Erythroblast (primary cell): ENCODE measurements around the gene PRKCE.

ENCODE experiments used
- GATA1 ChIP-seq: IDR thresholded peaks from 2 replicates; pipeline ENCODE4 v1.6.1; 2011; ENCODE audit warnings: low read depth, mild to moderate bottlenecking, control low read depth, low read length, moderate library complexity
- POLR2A ChIP-seq: IDR thresholded peaks from 2 replicates; pipeline ENCODE4 v1.6.1; 2011; ENCODE audit warnings: mild to moderate bottlenecking, low read length

- TF ChIP-seq POLR2A (no peak), GATA1 (no peak)
Observed at GRCh38 chr2:45974056-45974455, 322.6 kb downstream of the PRKCE start.
